Measurements from ENCODE around the gene MLC1.

MLC1 gene

DNA sequence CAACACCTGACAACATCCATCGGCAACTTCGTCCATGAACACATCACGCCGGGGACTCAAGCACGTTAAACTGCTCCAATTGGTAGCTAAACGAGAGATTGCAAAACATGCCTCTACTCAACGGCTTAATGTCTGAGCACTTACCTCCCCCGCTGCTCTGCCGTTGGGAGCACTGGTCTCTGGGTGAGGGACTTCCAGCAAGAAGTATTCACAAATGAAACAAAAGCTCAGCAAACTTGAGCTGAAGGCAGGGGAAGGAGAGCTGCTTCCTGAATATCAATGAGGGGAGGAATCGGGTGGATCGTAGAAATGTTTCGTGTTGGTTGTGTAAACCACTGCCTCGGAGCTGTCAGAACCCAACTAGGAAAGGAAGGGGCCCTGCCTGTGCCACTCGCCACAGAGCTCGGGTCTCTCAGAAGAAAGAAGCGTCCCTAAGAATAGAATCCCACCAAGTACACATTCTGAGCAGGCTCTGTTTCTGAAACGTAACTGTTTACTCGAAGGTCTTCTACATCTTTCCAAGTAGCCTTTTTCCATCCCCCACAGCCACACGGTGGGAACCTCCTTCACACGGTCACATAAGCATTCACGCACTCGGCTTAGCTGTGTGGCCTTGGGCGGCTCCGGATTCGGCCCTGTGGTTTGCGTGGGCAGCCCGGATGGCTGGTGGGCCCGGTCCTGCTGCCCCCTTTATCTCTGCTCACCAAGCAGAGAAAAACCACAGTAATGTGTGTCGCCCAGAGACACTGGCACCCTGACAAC, at the start of gene MLC1:
Gene MLC1 (minus strand): TSS at position 216 of the 762 bp plus-strand sequence. CDS start 524 bp downstream, outside the sequence.
- FAIRE-seq, result no peak

DNA sequence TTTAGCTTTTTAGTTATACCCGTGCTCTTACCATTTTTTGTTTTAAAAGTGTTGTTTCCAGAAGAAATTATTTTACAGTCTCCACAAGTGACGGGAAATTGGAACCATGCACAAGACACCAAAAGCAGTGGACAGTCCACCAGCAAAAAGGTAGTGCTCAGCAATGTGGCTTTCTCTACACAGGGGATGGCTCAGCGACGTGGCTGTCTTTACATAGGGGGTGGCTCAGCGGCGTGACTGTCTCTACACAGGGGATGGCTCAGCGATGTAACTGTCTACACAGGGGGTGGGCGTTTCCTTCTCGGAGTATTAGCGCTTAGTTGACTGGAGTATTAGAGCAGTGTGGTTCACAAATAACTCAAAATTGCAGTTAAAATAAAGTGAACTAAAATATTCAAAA, 49.3 kb upstream of the MLC1 start:
- no peak for FAIRE-seq

DNA sequence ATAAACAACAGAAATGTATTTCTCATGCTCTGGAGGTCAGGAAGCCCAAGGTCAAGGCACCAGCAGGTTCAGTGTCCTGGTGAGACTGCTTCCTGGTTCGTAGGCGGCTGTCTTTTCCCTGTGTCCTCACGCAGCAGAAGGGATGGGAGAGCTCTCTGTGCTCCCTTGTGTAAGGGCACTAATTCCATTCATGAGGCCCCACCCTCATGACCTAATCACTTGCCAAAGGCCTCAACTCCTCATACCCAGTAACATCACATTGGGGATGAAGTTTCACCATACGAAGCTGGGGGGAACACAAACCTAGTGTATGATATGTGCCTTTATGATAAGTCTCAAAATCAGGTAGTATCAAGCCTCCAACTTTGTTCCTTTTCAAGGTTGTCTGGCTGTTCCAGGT, 46.7 kb upstream of the MLC1 start:
- no peak for FAIRE-seq

GRCh38 chr22:50129121-50129736, 44.0 kb upstream of the MLC1 start:
- no peak for FAIRE-seq

GRCh38 chr22:50125029-50125428, 39.8 kb upstream of the MLC1 start:
- FAIRE-seq, result no peak

- FAIRE-seq, result no peak
Measured at GRCh38 chr22:50123119-50123518, 37.9 kb upstream of the MLC1 start.

DNA sequence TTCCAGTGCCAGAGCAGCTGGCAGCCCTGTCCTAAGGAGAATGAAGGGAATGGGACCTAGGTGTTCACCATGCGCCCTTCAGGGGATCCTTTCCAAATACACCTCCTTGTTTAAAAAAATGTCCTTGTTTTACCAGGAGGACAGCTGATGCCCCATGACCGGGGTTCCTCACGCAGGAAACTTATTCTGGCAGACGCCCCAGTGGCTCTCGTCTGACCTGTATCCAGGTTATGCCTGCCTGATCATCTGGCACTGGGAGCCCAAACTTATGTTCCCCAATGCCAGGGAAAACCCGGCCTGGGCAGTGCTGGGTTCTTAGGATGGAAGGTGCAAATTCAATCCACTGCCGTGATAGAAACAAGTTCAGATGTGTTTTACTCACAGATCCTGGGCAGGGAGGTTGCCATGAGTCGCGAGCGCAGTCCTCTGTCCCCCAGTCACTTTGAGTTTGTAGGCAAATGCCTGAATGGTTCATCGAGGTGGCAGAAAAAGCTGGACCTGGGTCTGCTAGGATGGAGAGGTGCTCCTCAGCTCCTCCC, 36.0 kb upstream of the MLC1 start:
- no peak for FAIRE-seq

- FAIRE-seq, result no peak
Measured at GRCh38 chr22:50119768-50120251, 34.6 kb upstream of the MLC1 start.

DNA sequence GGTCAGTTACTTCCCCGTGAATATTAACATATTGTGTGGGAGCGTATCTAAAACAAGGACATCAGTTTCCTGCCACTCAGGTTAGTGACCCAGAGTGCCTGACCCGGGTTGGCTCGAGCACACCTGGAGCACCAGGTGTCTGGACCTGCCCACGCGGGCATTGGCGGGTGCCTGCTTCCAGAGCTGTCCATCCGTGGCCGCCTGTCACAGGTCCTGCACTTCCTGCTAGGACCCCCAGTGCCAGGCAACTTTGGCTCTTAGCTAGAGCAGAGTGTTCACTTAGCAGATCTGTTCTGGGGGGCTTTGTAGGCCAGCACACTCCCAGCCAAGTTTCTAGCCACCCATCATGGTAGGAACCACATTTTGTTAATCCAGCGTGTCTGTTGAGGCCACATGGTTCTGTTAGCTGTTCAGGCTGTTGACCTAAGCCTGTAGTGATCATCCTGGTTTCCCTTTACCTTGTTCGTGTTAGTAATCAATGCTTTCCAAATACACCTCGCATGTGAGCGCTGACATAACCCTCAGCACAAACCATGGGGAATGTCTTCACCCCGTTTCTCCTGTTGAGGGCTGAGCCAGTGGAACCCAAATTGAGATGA, 34.0 kb upstream of the MLC1 start:
- no peak for FAIRE-seq

- FAIRE-seq, result no peak
Measured at GRCh38 chr22:50118557-50119168, 33.4 kb upstream of the MLC1 start.

GRCh38 chr22:50118129-50118528, 32.9 kb upstream of the MLC1 start:
- no peak for FAIRE-seq

DNA sequence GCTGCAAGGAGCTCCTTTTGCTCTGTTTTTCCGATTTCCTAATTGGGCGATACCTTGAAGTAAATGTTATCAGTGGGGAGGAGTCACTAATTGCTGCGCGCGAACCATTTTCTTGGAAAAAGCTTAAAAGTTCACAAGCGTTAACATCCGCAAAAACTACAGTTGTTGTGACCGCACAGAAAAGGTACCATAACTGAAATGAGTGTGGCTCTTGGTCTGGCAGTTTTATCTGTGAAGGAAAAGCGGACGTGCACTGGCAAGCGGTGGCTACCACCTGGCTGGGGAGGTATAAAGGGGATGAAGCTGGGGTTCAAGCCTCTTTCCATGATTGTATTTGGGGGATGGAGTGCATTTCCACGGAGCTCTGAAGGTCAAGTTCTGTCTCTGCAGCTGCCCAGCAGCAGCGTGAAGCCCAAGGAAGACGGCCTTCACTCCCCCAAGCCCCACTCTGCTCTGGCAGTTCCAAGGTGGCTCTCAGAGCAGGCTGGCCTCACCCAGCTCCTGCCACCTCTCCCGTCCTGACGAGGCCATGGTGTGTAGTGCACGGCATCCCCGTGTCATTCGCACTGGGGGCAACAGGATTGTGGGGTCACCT, 32.0 kb upstream of the MLC1 start:
- FAIRE-seq, result no peak

GRCh38 chr22:50115693-50116092, 30.5 kb upstream of the MLC1 start:
- FAIRE-seq, result no peak

DNA sequence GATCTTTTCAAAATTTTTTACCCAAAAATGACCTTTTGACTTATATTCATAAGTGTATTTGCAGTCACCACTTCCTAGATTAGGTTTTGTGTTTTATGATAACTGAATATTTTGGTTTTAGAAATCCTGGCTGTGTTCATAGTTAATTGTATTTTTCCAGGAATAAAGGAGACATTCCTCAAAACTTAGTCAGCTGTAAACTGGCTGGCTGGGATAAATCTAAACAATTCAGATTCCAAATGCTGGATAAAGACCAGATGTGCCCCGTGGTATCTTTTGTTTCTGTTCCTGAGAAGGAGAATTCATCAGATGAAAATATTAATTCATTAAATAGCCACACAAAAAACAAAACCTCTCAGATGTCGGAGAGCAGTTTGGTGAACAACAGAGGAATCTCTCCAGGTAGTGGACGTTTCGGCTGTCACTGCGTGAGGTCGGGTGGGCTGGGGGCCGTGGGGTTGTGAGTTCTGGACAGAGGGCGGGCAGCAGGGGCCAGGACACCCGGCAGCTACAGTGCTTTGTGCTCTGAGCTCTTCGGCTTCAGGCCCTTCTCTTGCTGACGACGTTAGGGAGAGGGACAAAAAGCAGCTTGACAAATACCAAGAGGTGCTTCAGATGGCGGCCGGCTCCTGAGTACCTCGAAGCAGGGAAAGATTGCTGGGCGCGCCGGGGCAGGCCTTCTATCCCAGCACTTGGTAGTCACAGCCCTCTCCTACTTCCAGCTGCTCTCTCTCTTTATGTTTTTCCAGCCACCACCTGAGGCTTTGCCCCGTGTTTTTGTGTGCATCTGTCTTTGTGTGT, 29.2 kb upstream of the MLC1 start:
- no peak for FAIRE-seq

GRCh38 chr22:50112151-50113118, 27.2 kb upstream of the MLC1 start:
- no peak for FAIRE-seq

DNA sequence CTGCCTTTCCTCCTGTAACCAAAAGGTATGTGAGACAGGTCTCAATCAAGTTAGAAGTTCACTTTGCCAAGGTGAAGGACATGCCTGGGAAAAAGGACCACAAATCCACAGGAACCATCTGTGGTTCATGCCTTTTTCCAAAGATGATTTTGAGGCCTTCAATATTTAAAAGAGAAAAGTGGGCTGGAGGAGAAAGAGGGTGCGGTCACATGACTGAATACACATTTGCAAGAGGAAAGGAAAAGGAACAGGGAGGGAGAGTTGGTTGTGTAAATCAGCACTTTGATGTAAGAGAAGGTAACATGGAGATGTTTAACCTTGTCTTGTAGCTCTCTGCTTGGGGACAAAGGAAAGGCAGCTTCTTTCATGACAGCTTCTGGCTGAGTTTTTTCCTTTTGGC, 25.8 kb upstream of the MLC1 start:
- FAIRE-seq, result no peak

- no peak for FAIRE-seq
Measured at GRCh38 chr22:50107529-50107928, 22.3 kb upstream of the MLC1 start.

GRCh38 chr22:50105208-50106100, 20.2 kb upstream of the MLC1 start:
- no peak for FAIRE-seq

GRCh38 chr22:50104141-50104544, 18.9 kb upstream of the MLC1 start:
- no peak for FAIRE-seq

GRCh38 chr22:50102946-50103345, 17.7 kb upstream of the MLC1 start:
- no peak for FAIRE-seq

Data from colon (tissue), 2 donors.